HFF-Myc (cell line): ENCODE results near the gene RNF213.

Experiments used
- DNase-seq: peaks from one replicate; pipeline ENCODE4 v3.0.0-alpha.2; 2011; ENCODE audit warnings: low read depth; ENCODE audit errors: extremely low read depth
- H3K4me3 ChIP-seq: replicated peaks from 2 replicates; pipeline ENCODE4 v1.5.1; 2011; ENCODE audit warnings: low read depth, mild to moderate bottlenecking, control low read depth, low read length
- TF ChIP-seq, protein P1 (sequence below): IDR thresholded peaks from 2 replicates; pipeline ENCODE4 v1.5.1; 2012; ENCODE audit warnings: mild to moderate bottlenecking, low read depth, low read length, control low read depth; ENCODE audit errors: missing control alignments

RNF213 gene

GRCh38 chr17:80358131-80358530, 97.5 kb downstream of the RNF213 start:
- no peak overlapping the region for H3K4me3 ChIP-seq
- TF ChIP-seq, protein P1, sequence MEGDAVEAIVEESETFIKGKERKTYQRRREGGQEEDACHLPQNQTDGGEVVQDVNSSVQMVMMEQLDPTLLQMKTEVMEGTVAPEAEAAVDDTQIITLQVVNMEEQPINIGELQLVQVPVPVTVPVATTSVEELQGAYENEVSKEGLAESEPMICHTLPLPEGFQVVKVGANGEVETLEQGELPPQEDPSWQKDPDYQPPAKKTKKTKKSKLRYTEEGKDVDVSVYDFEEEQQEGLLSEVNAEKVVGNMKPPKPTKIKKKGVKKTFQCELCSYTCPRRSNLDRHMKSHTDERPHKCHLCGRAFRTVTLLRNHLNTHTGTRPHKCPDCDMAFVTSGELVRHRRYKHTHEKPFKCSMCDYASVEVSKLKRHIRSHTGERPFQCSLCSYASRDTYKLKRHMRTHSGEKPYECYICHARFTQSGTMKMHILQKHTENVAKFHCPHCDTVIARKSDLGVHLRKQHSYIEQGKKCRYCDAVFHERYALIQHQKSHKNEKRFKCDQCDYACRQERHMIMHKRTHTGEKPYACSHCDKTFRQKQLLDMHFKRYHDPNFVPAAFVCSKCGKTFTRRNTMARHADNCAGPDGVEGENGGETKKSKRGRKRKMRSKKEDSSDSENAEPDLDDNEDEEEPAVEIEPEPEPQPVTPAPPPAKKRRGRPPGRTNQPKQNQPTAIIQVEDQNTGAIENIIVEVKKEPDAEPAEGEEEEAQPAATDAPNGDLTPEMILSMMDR: no peak
- no peak for DNase-seq

DNA sequence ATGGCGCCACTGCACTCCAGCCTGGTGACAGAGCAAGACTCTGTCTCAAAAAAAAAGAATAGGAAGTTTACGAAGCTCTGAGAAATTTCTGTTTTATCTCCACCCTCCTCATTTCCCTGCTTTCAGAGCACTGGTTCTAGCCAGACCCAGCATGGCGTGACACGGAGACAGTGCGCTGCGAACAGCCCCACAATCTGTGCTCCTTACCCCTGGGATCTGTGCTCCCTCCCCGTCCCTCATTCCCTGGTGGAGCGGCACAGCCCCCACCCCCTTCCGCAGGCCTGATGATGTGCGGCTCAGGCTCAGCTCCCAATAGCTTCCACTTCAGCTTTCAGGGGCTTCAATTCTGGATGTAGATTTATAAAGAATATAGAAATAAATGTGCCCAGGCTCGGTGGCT, 98.2 kb downstream of the RNF213 start:
- DNase-seq: no peak
- no peak overlapping the region for H3K4me3 ChIP-seq
- TF ChIP-seq, protein P1: no peak

- TF ChIP-seq, protein P1: no peak
- DNase-seq: no peak
- H3K4me3 ChIP-seq: no peak overlapping the region
Measured at GRCh38 chr17:80359422-80360110, 98.9 kb downstream of the RNF213 start.

DNA sequence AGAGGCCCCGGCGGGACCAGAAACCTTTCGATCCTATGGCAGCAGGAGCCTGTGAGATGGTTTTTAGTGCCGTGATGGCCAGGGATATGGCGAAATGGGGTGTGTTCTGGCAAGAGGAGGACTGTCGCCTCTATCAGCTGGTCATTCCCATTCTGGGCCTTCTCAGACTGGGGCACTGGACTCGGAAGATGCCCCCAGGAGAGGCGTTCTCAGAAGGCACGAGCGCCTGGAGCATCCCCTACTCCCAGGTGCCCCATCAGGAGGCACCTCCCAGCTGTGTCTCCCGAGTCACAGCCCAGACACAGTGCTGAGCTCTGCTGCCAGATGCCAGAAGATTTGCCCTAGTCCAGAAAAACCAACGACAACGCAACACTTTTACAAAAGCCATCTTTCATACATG, 99.7 kb downstream of the RNF213 start:
- DNase-seq: no peak
- TF ChIP-seq, protein P1: no peak
- H3K4me3 ChIP-seq: no peak overlapping the region

GRCh38 chr17:80361495-80362220, 101.0 kb downstream of the RNF213 start:
- TF ChIP-seq, protein P1: peak; percentile 39
- no peak for DNase-seq

GRCh38 chr17:80362428-80363119, 101.9 kb downstream of the RNF213 start:
- DNase-seq: peak; percentile 7
- TF ChIP-seq, protein P1: no peak
- no peak overlapping the region for H3K4me3 ChIP-seq

More at GRCh38 chr17:80361495-80362220, 101.0 kb downstream of the RNF213 start:
- no peak overlapping the region for H3K4me3 ChIP-seq
